Natural killer cell (primary cell): ENCODE data around the gene GRHPR. TPM values are rescaled to one million over a fixed set of nuclear protein-coding genes. Genes with fewer than 3 reads are reported as not detected.
A peak's percentile ranks its signal among the peaks of the same experiment; 100 is the strongest.

ENCODE experiments used
- ATAC-seq, 3 donors: fragments of 150-1000 bp in 2 of 3; fragments of 200-7000 bp in 1 of 3; cut with Tn5 transposase; 1 replicate in 1 of 3; 2 replicates in 2 of 3; pipeline ENCODE4 v1.10.0; 2021; ENCODE audit warnings: mild to moderate bottlenecking in 2 of 3, moderate library complexity in 2 of 3
- DNase-seq, 2 donors: peaks; one replicate each; pipeline versions ENCODE4 v3.0.0 to v3.0.0-alpha.2; 2013 to 2021; ENCODE audit warnings: mixed read lengths in 1 of 2
- H3K27ac ChIP-seq: one replicate; pipeline ENCODE4 v1.5.1; 2013; ENCODE audit warnings: mild to moderate bottlenecking, low read length
- H3K27me3 ChIP-seq: one replicate; pipeline ENCODE4 v1.6.1; 2013; ENCODE audit warnings: low read length; ENCODE audit not compliant: control insufficient read depth, insufficient read depth
- H3K36me3 ChIP-seq: one replicate; pipeline ENCODE4 v1.6.1; 2013; ENCODE audit warnings: low read length; ENCODE audit not compliant: control insufficient read depth, insufficient read depth
- H3K4me1 ChIP-seq: one replicate; pipeline ENCODE4 v1.6.1; 2013; ENCODE audit warnings: low read length; ENCODE audit not compliant: control insufficient read depth, insufficient read depth
- H3K4me3 ChIP-seq: one replicate; pipeline ENCODE4 v1.5.1; 2013; ENCODE audit warnings: low read length
- H3K9me3 ChIP-seq: one replicate; pipeline ENCODE4 v1.6.1; 2013; ENCODE audit warnings: low read length; ENCODE audit not compliant: control insufficient read depth, insufficient read depth
- H3K27ac Mint-ChIP-seq, 2 donors: one replicate each; pipeline ENCODE4 v1.8.0; 2022; ENCODE audit warnings: mild to moderate bottlenecking in 2 of 2, mixed read lengths in 2 of 2, moderate library complexity in 1 of 2
- H3K27me3 Mint-ChIP-seq, 2 donors: one replicate each; pipeline ENCODE4 v1.8.0; 2022; ENCODE audit warnings: low read depth in 2 of 2, mixed read lengths in 2 of 2
- H3K36me3 Mint-ChIP-seq: one replicate; pipeline ENCODE4 v1.8.0; 2022; ENCODE audit warnings: mixed read lengths
- H3K4me1 Mint-ChIP-seq, 2 donors: one replicate each; pipeline ENCODE4 v1.8.0; 2022; ENCODE audit warnings: mixed read lengths in 2 of 2
- H3K4me3 Mint-ChIP-seq: one replicate; pipeline ENCODE4 v1.8.0; 2022; ENCODE audit warnings: mild to moderate bottlenecking, moderate library complexity, mixed read lengths
- H3K9me3 Mint-ChIP-seq, 2 donors: one replicate each; pipeline ENCODE4 v1.8.0; 2022; ENCODE audit warnings: mixed read lengths in 2 of 2
- WGBS: methylation state at CpG from one replicate; pipeline ENCODE4 v1.1.7; 2013; ENCODE audit warnings: missing lambda C conversion rate; ENCODE audit not compliant: insufficient coverage; 5-methylcytosine and 5-hydroxymethylcytosine counted together
- intact Hi-C: fragments of 100-400 bp; cut with micrococcal nuclease; formaldehyde crosslinking; loops from one replicate; pipeline ENCODE4 v1.14.2; 2022
- total RNA-seq, 4 donors: library from RNA; stranded (reverse); fragments of 120-200 nt in 1 of 4; gene quantifications; one replicate each; pipeline versions ENCODE4 v1.2.3 to v1.2.4, GENCODE V29; 2013 to 2022
- TF ChIP-seq, protein P1 (sequence below): fragments of 200-600 bp; IDR thresholded peaks from one replicate; pipeline ENCODE4 v1.8.0; 2022; ENCODE audit warnings: antibody characterized with exemption

The GRHPR gene
- total RNA-seq, 3 donors from 2014 or later (not counting 1 experiment from before 2014, with no cell fraction given): 38.1 to 55.6 (median 41.1) TPM

GRCh38 chr9:37423508-37423907, 1.0 kb downstream of the GRHPR start:
- ATAC-seq: no peak
- no peaks in the 10 kb centered on the region for H3K9me3 Mint-ChIP-seq
- no peak overlapping the region for H3K27ac ChIP-seq
- peak overlapping the region; percentile 94 for H3K4me3 Mint-ChIP-seq
- H3K4me1 ChIP-seq: peaks cover 22% of the 10 kb centered on the region
- TF ChIP-seq, protein P1, sequence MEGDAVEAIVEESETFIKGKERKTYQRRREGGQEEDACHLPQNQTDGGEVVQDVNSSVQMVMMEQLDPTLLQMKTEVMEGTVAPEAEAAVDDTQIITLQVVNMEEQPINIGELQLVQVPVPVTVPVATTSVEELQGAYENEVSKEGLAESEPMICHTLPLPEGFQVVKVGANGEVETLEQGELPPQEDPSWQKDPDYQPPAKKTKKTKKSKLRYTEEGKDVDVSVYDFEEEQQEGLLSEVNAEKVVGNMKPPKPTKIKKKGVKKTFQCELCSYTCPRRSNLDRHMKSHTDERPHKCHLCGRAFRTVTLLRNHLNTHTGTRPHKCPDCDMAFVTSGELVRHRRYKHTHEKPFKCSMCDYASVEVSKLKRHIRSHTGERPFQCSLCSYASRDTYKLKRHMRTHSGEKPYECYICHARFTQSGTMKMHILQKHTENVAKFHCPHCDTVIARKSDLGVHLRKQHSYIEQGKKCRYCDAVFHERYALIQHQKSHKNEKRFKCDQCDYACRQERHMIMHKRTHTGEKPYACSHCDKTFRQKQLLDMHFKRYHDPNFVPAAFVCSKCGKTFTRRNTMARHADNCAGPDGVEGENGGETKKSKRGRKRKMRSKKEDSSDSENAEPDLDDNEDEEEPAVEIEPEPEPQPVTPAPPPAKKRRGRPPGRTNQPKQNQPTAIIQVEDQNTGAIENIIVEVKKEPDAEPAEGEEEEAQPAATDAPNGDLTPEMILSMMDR: no peak
- peaks cover 18 to 20% of the 10 kb centered on the region in 2 donors for H3K4me1 Mint-ChIP-seq
- no peak overlapping the region for H3K4me3 ChIP-seq
- H3K36me3 Mint-ChIP-seq: no peaks in the 10 kb centered on the region
- DNase-seq: no peak
- H3K27ac Mint-ChIP-seq: peak overlapping the region; percentile 93 to 98
- 84% methylated on average over 2 of the region's 2 CpGs for WGBS
- H3K27me3 Mint-ChIP-seq: no peaks in the 10 kb centered on the region
- intact Hi-C loops: no loop called here
- H3K36me3 ChIP-seq: peaks cover 10% of the 10 kb centered on the region
- no peaks in the 10 kb centered on the region for H3K9me3 ChIP-seq
- H3K27me3 ChIP-seq: no peaks in the 10 kb centered on the region

- 93% methylated on average over 8 of the region's 8 CpGs for WGBS
- Histone ChIP-seq H3K9me3 (no peaks in the 10 kb centered on the region), H3K4me3 (no peak overlapping the region), H3K27me3 (no peaks in the 10 kb centered on the region), H3K4me1 (peaks cover 22% of the 10 kb centered on the region), H3K36me3 (peaks cover 17% of the 10 kb centered on the region), H3K27ac (no peak overlapping the region)
- Mint-ChIP-seq H3K4me3 (no peak overlapping the region), H3K36me3 (no peaks in the 10 kb centered on the region), H3K27ac (peak overlapping the region in 1 of 2 donors; percentile 98), H3K9me3 (no peaks in the 10 kb centered on the region), H3K4me1 (peaks cover 18 to 20% of the 10 kb centered on the region in 2 donors), H3K27me3 (no peaks in the 10 kb centered on the region)
- DNase-seq (no peak), ATAC-seq (no peak)
- intact Hi-C loops: no loop called here
- TF ChIP-seq, protein P1: no peak
Measured at GRCh38 chr9:37424204-37424685, 1.7 kb downstream of the GRHPR start.

GRCh38 chr9:37424686-37425297, 2.3 kb downstream of the GRHPR start:
- Mint-ChIP-seq H3K4me1 (peaks cover 18 to 20% of the 10 kb centered on the region in 2 donors), H3K9me3 (no peaks in the 10 kb centered on the region), H3K4me3 (no peak overlapping the region), H3K27me3 (no peaks in the 10 kb centered on the region), H3K36me3 (no peaks in the 10 kb centered on the region), H3K27ac (no peak overlapping the region)
- no peak for DNase-seq
- Histone ChIP-seq H3K27me3 (no peaks in the 10 kb centered on the region), H3K4me1 (peaks cover 22% of the 10 kb centered on the region), H3K27ac (no peak overlapping the region), H3K36me3 (peaks cover 20% of the 10 kb centered on the region), H3K4me3 (no peak overlapping the region), H3K9me3 (no peaks in the 10 kb centered on the region)
- WGBS: 94% methylated on average over 18 of the region's 18 CpGs
- ATAC-seq: no peak
- TF ChIP-seq, protein P1: no peak
- intact Hi-C loops: no loop called here
